ENCODE measurements around the gene CENPP.

The CENPP gene

GRCh38 chr9:92603100-92603499 is 277.3 kb downstream of the CENPP start:
- DNase-seq = no peak

GRCh38 chr9:92603990-92604389 is 278.2 kb downstream of the CENPP start:
- DNase-seq = no peak

GRCh38 chr9:92605224-92605623 is 279.5 kb downstream of the CENPP start:
- DNase-seq = no peak

GRCh38 chr9:92607088-92607487 is 281.3 kb downstream of the CENPP start:
- DNase-seq = no peak

- DNase-seq = peak; percentile 49
These were observed 282.0 kb downstream of the CENPP start for GRCh38 chr9:92607773-92608172.

- no peak for DNase-seq
These were observed 282.6 kb downstream of the CENPP start for GRCh38 chr9:92608241-92608908.

- DNase-seq = peak; percentile 50
These were observed 283.2 kb downstream of the CENPP start for GRCh38 chr9:92608909-92609445.

- no peak for DNase-seq
These were observed 285.0 kb downstream of the CENPP start for GRCh38 chr9:92610470-92611420.

- no peak for DNase-seq
These were observed 286.0 kb downstream of the CENPP start for GRCh38 chr9:92611621-92612285.

GRCh38 chr9:92612292-92612691 is 286.5 kb downstream of the CENPP start:
- no peak for DNase-seq

GRCh38 chr9:92612816-92613215 is 287.1 kb downstream of the CENPP start:
- DNase-seq = no peak

GRCh38 chr9:92613268-92614122 is 287.7 kb downstream of the CENPP start:
- no peak for DNase-seq

GRCh38 chr9:92614123-92614510 is 288.4 kb downstream of the CENPP start:
- no peak for DNase-seq

- DNase-seq = no peak
These were observed 289.2 kb downstream of the CENPP start for GRCh38 chr9:92614763-92615461.

- DNase-seq = no peak
These were observed 290.0 kb downstream of the CENPP start for GRCh38 chr9:92615790-92616189.

- DNase-seq = no peak
These were observed 290.5 kb downstream of the CENPP start for GRCh38 chr9:92616199-92616641.

- no peak for DNase-seq
These were observed 290.9 kb downstream of the CENPP start for GRCh38 chr9:92616655-92617111.

GRCh38 chr9:92617195-92617813 is 291.6 kb downstream of the CENPP start:
- no peak for DNase-seq

- no peak for DNase-seq
These were observed 292.3 kb downstream of the CENPP start for GRCh38 chr9:92617951-92618510.

- DNase-seq = no peak
These were observed 293.0 kb downstream of the CENPP start for GRCh38 chr9:92618633-92619225.
